ENCODE measurements around the gene SOX6. TPM values are rescaled to one million over a fixed set of nuclear protein-coding genes. Genes with fewer than 3 reads are reported as not detected.

The SOX6 gene
- total and polyA plus RNA-seq, 2 donors (not counting 3 experiments of a cell fraction or from before 2014, with no cell fraction given), result 0.14 to 3.7 TPM

DNA sequence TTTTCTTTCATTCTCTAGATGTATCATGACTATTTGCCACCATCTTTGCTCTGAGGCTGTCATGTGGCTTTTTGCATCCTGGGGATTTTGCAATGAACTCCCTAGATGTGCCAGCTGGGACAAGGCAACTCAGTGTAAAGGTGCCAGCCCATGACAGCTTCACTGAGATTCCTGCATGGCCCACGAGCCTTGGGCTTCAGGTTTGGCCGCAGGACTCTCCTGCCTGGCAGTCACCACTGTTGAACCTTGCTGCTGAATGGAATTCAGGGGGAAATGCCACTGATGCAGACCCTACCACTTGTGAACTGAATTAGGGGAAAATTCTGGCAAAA lies 385.2 kb downstream of the SOX6 start:
- H3K9me1 ChIP-seq (replicated peaks; ENCODE audit: control insufficient read depth, extremely low read depth, insufficient read depth, low read length), result no peaks in the 10 kb centered on the region
- H3K79me2 ChIP-seq (ENCODE audit: control insufficient read depth, insufficient read depth, low read length), result no peaks in the 10 kb centered on the region
- ChIA-PET POLR2A (no interaction called here), CTCF (no interaction called here)
- no peaks in the 10 kb centered on the region for H3K9me3 ChIP-seq (replicated peaks; ENCODE audit: control insufficient read depth, insufficient read depth, low read length)
- H3K27me3 ChIP-seq (ENCODE audit: control insufficient read depth in 2 of 2, insufficient read depth in 2 of 2, low read length in 2 of 2), result no peaks in the 10 kb centered on the region
- FAIRE-seq, result no peak
- H3K4me3 ChIP-seq (replicated peaks in 1 of 3; ENCODE audit: insufficient read depth in 1 of 3, low read depth in 1 of 3, low read length in 3 of 3), result no peak overlapping the region
- dilution Hi-C loops (cut with MboI; ENCODE audit: extremely low pct_ligation_motif_present, low sequenced_read_pairs), result no loop called here
- TF ChIP-seq FOS (IDR thresholded peaks at IDR 0.05; ENCODE audit: borderline replicate concordance, insufficient read depth, low read length) (no peak), POLR2AphosphoS5 (IDR thresholded peaks at IDR 0.05; ENCODE audit: insufficient read depth, low read depth, low read length) (no peak), POLR2A (IDR thresholded peaks at IDR 0.05; ENCODE audit: low read depth, low read length) (no peak), JUN (IDR thresholded peaks at IDR 0.05; ENCODE audit: borderline replicate concordance, insufficient read depth, insufficient read length, low read depth) (no peak), MYC (IDR thresholded peaks at IDR 0.05; ENCODE audit: low read depth, low read length) (no peak), GATA2 (IDR thresholded peaks at IDR 0.05; ENCODE audit: insufficient read depth, insufficient read length, low read depth, low read length) (no peak), EZH2 (IDR thresholded peaks at IDR 0.05; ENCODE audit: borderline replicate concordance, low read depth, low read length, severe bottlenecking) (no peak)
- TF ChIP-seq, protein P1, sequence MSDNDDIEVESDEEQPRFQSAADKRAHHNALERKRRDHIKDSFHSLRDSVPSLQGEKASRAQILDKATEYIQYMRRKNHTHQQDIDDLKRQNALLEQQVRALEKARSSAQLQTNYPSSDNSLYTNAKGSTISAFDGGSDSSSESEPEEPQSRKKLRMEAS (IDR thresholded peaks at IDR 0.05; ENCODE audit: insufficient read depth, insufficient read length), result no peak
- TF ChIP-seq, protein P2, sequence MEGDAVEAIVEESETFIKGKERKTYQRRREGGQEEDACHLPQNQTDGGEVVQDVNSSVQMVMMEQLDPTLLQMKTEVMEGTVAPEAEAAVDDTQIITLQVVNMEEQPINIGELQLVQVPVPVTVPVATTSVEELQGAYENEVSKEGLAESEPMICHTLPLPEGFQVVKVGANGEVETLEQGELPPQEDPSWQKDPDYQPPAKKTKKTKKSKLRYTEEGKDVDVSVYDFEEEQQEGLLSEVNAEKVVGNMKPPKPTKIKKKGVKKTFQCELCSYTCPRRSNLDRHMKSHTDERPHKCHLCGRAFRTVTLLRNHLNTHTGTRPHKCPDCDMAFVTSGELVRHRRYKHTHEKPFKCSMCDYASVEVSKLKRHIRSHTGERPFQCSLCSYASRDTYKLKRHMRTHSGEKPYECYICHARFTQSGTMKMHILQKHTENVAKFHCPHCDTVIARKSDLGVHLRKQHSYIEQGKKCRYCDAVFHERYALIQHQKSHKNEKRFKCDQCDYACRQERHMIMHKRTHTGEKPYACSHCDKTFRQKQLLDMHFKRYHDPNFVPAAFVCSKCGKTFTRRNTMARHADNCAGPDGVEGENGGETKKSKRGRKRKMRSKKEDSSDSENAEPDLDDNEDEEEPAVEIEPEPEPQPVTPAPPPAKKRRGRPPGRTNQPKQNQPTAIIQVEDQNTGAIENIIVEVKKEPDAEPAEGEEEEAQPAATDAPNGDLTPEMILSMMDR (IDR thresholded peaks at IDR 0.05; ENCODE audit: extremely low read depth in 1 of 2, insufficient read depth in 1 of 2, low read depth in 1 of 2, low read length in 2 of 2), result no peak
- intact Hi-C loops (cut with micrococcal nuclease), result no loop called here
- H3K4me1 ChIP-seq (ENCODE audit: control insufficient read depth, extremely low read depth, insufficient read depth, low read length), result peaks cover 24% of the 10 kb centered on the region
- no TSS peak for BruUV-seq (replicated peaks)
- H3K9ac ChIP-seq (replicated peaks; ENCODE audit: extremely low read depth, insufficient read depth, low read length), result no peak overlapping the region
- no peaks in the 10 kb centered on the region for H3K36me3 ChIP-seq (ENCODE audit: control insufficient read depth in 2 of 2, extremely low read depth in 1 of 2, insufficient read depth in 2 of 2, low read length in 2 of 2)
- no peak overlapping the region for H2AFZ ChIP-seq (ENCODE audit: low read depth, low read length)
- no peak overlapping the region for H3K4me2 ChIP-seq (ENCODE audit: insufficient read depth, low read length)
- DNase-seq (ENCODE audit: low read depth, low spot score), result no peak
- H3K27ac ChIP-seq (ENCODE audit: insufficient read depth, low read depth, low read length), result no peak overlapping the region
- no peaks in the 10 kb centered on the region for H4K20me1 ChIP-seq (replicated peaks; ENCODE audit: control insufficient read depth, extremely low read depth, insufficient read depth, low read length)
